Measurements from ENCODE around the gene B3GALT6. TPM values are rescaled to one million over a fixed set of nuclear protein-coding genes. Genes with fewer than 3 reads are reported as not detected.

The B3GALT6 gene
- total and polyA plus RNA-seq, 8 donors, result 6.2 to 13.4 (median 8.8) TPM

DNA sequence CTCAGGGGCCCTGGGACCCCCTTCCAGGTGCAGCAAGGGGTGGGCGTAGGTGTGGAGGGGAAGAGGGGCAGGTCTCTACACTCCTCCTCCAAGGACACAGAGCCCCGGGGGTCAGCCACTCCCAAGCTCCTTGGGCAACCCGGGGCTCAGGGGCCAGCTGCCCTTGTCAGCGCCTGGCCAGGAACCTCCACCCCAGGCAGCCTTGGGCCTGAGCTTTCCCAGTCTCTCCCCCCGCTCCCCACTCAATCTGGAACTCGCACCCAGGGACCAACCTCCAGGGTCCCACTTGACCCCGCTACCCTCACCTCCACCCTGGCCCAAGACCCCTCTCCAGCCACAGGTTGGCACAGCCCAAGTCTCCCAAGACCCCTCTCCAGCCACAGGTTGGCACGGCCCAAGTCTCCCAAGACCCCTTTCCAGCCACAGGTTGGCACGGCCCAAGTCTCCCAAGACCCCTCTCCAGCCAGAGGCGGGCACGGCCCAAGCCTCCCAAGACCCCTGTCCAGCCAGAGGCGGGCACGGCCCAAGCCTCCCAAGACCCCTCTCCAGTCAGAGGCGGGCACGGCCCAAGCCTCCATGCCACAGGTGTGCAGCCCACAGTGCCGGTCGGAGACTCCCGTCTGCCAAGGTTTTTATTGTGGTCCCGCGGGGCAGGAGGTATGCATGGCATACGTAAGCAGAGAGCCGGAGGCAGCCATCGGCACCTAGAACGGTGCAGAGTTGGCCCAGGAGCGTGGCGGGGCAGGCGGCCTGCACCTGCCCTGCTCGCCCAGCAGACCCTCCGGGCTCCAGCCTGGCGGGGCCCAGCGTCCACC is 21.1 kb upstream of the B3GALT6 start:
- intact Hi-C loops (cut with DNase I), result no loop called here
- no peaks in the 10 kb centered on the region for H3K4me1 ChIP-seq
- no peak overlapping the region for H3K4me3 ChIP-seq
- H3K9me3 ChIP-seq, result no peaks in the 10 kb centered on the region
- WGBS, 2 donors, result 91 to 92% methylated on average over 28 to 31 of the region's 31 CpGs
- DNase-seq (peak in 3 of 6 donors; percentile 26 to 71 (median 56)), FAIRE-seq (no peak), ATAC-seq (no peak)
- H3K27me3 ChIP-seq, result no peaks in the 10 kb centered on the region
- no peaks in the 10 kb centered on the region for H3K36me3 ChIP-seq
- no peak overlapping the region for H3K27ac ChIP-seq
- TF ChIP-seq, protein P1, sequence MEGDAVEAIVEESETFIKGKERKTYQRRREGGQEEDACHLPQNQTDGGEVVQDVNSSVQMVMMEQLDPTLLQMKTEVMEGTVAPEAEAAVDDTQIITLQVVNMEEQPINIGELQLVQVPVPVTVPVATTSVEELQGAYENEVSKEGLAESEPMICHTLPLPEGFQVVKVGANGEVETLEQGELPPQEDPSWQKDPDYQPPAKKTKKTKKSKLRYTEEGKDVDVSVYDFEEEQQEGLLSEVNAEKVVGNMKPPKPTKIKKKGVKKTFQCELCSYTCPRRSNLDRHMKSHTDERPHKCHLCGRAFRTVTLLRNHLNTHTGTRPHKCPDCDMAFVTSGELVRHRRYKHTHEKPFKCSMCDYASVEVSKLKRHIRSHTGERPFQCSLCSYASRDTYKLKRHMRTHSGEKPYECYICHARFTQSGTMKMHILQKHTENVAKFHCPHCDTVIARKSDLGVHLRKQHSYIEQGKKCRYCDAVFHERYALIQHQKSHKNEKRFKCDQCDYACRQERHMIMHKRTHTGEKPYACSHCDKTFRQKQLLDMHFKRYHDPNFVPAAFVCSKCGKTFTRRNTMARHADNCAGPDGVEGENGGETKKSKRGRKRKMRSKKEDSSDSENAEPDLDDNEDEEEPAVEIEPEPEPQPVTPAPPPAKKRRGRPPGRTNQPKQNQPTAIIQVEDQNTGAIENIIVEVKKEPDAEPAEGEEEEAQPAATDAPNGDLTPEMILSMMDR (IDR thresholded peaks at IDR 0.05), result no peak

GRCh38 chr1:1211541-1212441 is 20.2 kb upstream of the B3GALT6 start:
- peak in 3 of 6 donors; percentile 21 to 66 (median 56) for DNase-seq
- no peak overlapping the region for H3K4me3 ChIP-seq

GRCh38 chr1:1212780-1213344 is 19.2 kb upstream of the B3GALT6 start:
- no peak overlapping the region for H3K27ac ChIP-seq
- peak in 3 of 6 donors; percentile 37 to 80 (median 59) for DNase-seq
- TF ChIP-seq, protein P1 (IDR thresholded peaks at IDR 0.05), result no peak
- no peak for FAIRE-seq
- H3K36me3 ChIP-seq, result peaks cover 0 to 13% (median 0%) of the 10 kb centered on the region in 3 donors
- peak in 1 of 4 donors; percentile 15 for ATAC-seq
- H3K4me3 ChIP-seq, result peak overlapping the region in 1 of 4 donors; percentile 13
- no peaks in the 10 kb centered on the region for H3K4me1 ChIP-seq
- intact Hi-C loops (cut with DNase I), result no loop called here
- no peaks in the 10 kb centered on the region for H3K27me3 ChIP-seq
- H3K9me3 ChIP-seq, result no peaks in the 10 kb centered on the region
- WGBS, 2 donors, result 70 to 88% methylated on average over 9 to 24 of the region's 24 CpGs

More at GRCh38 chr1:1211541-1212441, 20.2 kb upstream of the B3GALT6 start:
- ATAC-seq, result no peak
- FAIRE-seq, result no peak
- Histone ChIP-seq H3K9me3 (no peaks in the 10 kb centered on the region), H3K27me3 (no peaks in the 10 kb centered on the region), H3K4me1 (no peaks in the 10 kb centered on the region), H3K36me3 (peaks cover 0 to 2% (median 0%) of the 10 kb centered on the region in 3 donors), H3K27ac (no peak overlapping the region)
- 84 to 86% methylated on average over 20 to 28 of the region's 28 CpGs for WGBS, 2 donors
- intact Hi-C loops (cut with DNase I), result no loop called here
- TF ChIP-seq, protein P1 (IDR thresholded peaks at IDR 0.05), result no peak

DNA sequence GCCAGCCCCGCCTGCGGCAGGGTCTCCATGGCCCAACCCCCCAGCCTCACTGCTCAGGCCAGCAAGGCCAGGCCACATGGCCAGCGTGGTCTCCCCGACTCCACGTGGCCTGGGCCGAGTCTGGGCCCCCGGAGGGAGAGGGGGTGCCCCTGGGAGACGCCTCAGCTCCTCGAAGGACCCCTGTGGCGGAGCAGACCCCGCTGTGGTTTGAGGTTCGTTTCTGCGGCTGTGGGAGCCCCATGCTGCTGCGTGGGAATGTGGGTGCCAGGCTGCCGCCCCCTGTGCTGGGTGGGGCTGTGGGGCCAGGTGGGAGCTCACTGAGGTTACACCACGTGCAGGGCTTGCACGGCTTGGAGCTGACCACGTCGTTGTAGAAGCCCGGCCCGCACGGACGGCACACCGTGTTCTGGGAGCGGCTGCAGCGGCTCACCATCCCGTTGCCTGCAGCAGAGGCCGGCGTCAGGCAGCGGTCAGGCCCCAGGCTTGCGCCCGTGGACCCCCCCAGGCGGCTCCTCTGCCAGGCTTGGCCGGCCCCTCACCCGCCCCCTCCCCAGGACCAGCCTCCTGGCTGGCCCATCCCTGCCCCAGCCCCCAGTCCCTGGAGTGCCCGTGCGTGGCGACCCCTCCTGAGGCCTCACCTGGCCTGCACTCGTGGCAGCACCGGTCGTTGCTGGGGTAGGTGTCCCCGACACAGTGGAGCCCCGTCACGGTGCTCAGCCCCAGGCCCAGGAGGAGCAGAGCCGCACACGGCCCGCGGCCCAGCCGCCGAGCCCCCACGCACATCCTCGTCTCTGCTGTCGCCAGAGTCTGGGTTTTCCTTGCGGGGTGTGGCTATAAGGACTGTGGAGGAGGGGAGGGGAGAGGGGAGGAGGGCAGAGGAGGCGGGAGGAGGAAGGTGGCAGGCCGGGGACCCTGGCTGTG is 18.4 kb upstream of the B3GALT6 start, which contains the start of gene TNFRSF4:
Gene TNFRSF4, minus strand, starts transcription at position 809 of the 921 bp plus-strand sequence. Its CDS starts 26 bp downstream, at position 783.
- Histone ChIP-seq H3K4me1 (no peaks in the 10 kb centered on the region), H3K4me3 (peak within 1 kb of the TSS in 1 of 4 donors; percentile 7), H3K27ac (no peak within 1 kb of the TSS), H3K27me3 (no peaks in the 10 kb centered on the region), H3K9me3 (no peaks in the 10 kb centered on the region), H3K36me3 (peaks cover 0 to 20% (median 0%) of the 10 kb centered on the region in 3 donors)
- peak in 1 of 4 donors; percentile 5 for ATAC-seq
- DNase-seq, result peak in 3 of 6 donors; percentile 23 to 79 (median 59)
- intact Hi-C loops (cut with DNase I), result no loop called here
- TF ChIP-seq, protein P1 (IDR thresholded peaks at IDR 0.05), result no peak
- no peak for FAIRE-seq
- WGBS, 2 donors, result 64 to 79% methylated on average over 50 to 56 of the region's 56 CpGs

Data from pancreas (tissue), 10 donors.